IMR-90 (cell line): ENCODE data around the gene SWAP70. TPM values are rescaled to one million over a fixed set of nuclear protein-coding genes. Genes with fewer than 3 reads are reported as not detected.

Experiments used
- ATAC-seq: fragments of 200-7000 bp; cut with Tn5 transposase; 2 replicates; pipeline ENCODE4 v1.9.1; 2020; ENCODE audit warnings: low read depth, mild to moderate bottlenecking, moderate library complexity
- BruUV-seq: library from RNA; stranded (reverse); fragments of 400-500 nt; replicated peaks from 2 replicates; lab custom pipeline; 2021; lab: Mats Ljungman, UMichigan
- CTCF ChIA-PET: fragments of 300-600 bp; formaldehyde crosslinking; extraction: SDS; loops from one replicate; lab custom pipeline; 2021; ENCODE audit warnings: antibody characterized with exemption; lab: Yijun Ruan, JAX
- POLR2A ChIA-PET: fragments of 300-600 bp; sonication (Branson Sonifier 250); formaldehyde crosslinking; loops from one replicate; lab custom pipeline; 2022; ENCODE audit warnings: antibody characterized with exemption; ENCODE audit not compliant: unreplicated experiment; lab: Charles Lee
- DNase-seq: peaks from one replicate; pipeline ENCODE4 v3.0.0; 2013
- H2AFZ ChIP-seq: replicated peaks from 2 replicates; pipeline ENCODE3; 2013; ENCODE audit warnings: low read length, mild to moderate bottlenecking; ENCODE audit not compliant: poor library complexity
- H2AK5ac ChIP-seq: 2 replicates; pipeline ENCODE4 v1.6.1; 2013; ENCODE audit warnings: low read depth, low read length, inconsistent platforms
- H2AK9ac ChIP-seq: replicated peaks from 2 replicates; pipeline ENCODE3; 2013; ENCODE audit warnings: mild to moderate bottlenecking, low read depth, low read length, moderate library complexity; ENCODE audit not compliant: poor library complexity
- H2BK120ac ChIP-seq: 2 replicates; pipeline ENCODE4 v1.6.1; 2013; ENCODE audit warnings: low read depth, low read length, inconsistent platforms
- H2BK15ac ChIP-seq: 3 replicates; pipeline ENCODE4 v1.6.1; 2013; ENCODE audit warnings: low read depth, low read length, inconsistent platforms
- H2BK20ac ChIP-seq: 2 replicates; pipeline ENCODE4 v1.6.1; 2013; ENCODE audit warnings: low read depth, mild to moderate bottlenecking, inconsistent platforms, low read length, moderate library complexity
- H2BK5ac ChIP-seq: 2 replicates; pipeline ENCODE4 v1.6.1; 2013; ENCODE audit warnings: mild to moderate bottlenecking, low read depth, low read length, inconsistent platforms; ENCODE audit not compliant: poor library complexity, severe bottlenecking
- H3K14ac ChIP-seq: replicated peaks from 2 replicates; pipeline ENCODE4 v1.6.1; 2013; ENCODE audit warnings: low read depth, low read length, inconsistent platforms
- H3K18ac ChIP-seq: 2 replicates; pipeline ENCODE4 v1.6.1; 2013; ENCODE audit warnings: low read depth, low read length, control low read depth
- H3K23ac ChIP-seq: 2 replicates; pipeline ENCODE4 v1.6.1; 2013; ENCODE audit warnings: low read depth, low read length, inconsistent platforms
- H3K27ac ChIP-seq: 2 replicates; pipeline ENCODE4 v1.5.1; 2013; ENCODE audit warnings: mild to moderate bottlenecking, control low read depth, low read length; ENCODE audit not compliant: insufficient read depth
- H3K27me3 ChIP-seq: 2 replicates; pipeline ENCODE4 v1.6.1; 2013; ENCODE audit warnings: low read length; ENCODE audit not compliant: control insufficient read depth, insufficient read depth
- H3K36me3 ChIP-seq: 2 replicates; pipeline ENCODE4 v1.6.1; 2013; ENCODE audit warnings: low read length, mixed read lengths; ENCODE audit not compliant: control insufficient read depth, insufficient read depth
- H3K4ac ChIP-seq: 2 replicates; pipeline ENCODE4 v1.6.1; 2013; ENCODE audit warnings: low read depth, low read length, inconsistent platforms
- H3K4me1 ChIP-seq: 2 replicates; pipeline ENCODE4 v1.6.1; 2013; ENCODE audit warnings: low read length, mixed read lengths; ENCODE audit not compliant: control insufficient read depth, insufficient read depth
- H3K4me2 ChIP-seq: 2 replicates; pipeline ENCODE4 v1.6.1; 2013; ENCODE audit warnings: low read depth, mild to moderate bottlenecking, control low read depth, low read length, moderate library complexity
- H3K4me3 ChIP-seq: 2 replicates; pipeline ENCODE4 v1.5.1; 2013; ENCODE audit warnings: low read depth, mild to moderate bottlenecking, control low read depth, low read length, moderate library complexity; ENCODE audit not compliant: insufficient read depth
- H3K56ac ChIP-seq: 2 replicates; pipeline ENCODE4 v1.6.1; 2013; ENCODE audit warnings: low read length, inconsistent platforms; ENCODE audit not compliant: insufficient read depth; ENCODE audit errors: extremely low read depth
- H3K79me1 ChIP-seq, 2 experiments: 2 replicates each; pipeline ENCODE4 v1.6.1; 2013; ENCODE audit warnings: low read length in 2 of 2, inconsistent platforms in 1 of 2, low read depth in 1 of 2
- H3K9ac ChIP-seq: 2 replicates; pipeline ENCODE4 v1.6.1; 2013; ENCODE audit warnings: low read depth, low read length, control low read depth
- H3K9me1 ChIP-seq: 2 replicates; pipeline ENCODE4 v1.6.1; 2013; ENCODE audit warnings: low read length, inconsistent platforms; ENCODE audit not compliant: insufficient read depth
- H3K9me3 ChIP-seq: 2 replicates; pipeline ENCODE4 v1.6.1; 2013; ENCODE audit warnings: low read length; ENCODE audit not compliant: control insufficient read depth, insufficient read depth
- H4K20me1 ChIP-seq: 2 replicates; pipeline ENCODE4 v1.6.1; 2013; ENCODE audit warnings: low read length, inconsistent platforms; ENCODE audit not compliant: insufficient read depth
- H4K5ac ChIP-seq: 2 replicates; pipeline ENCODE4 v1.6.1; 2013; ENCODE audit warnings: mild to moderate bottlenecking, low read depth, low read length, control low read depth
- H4K8ac ChIP-seq, 2 experiments: 2 replicates each; pipeline ENCODE4 v1.6.1; 2013; ENCODE audit warnings: low read depth in 2 of 2, low read length in 2 of 2, control low read depth in 1 of 2, inconsistent platforms in 1 of 2
- H4K91ac ChIP-seq: 2 replicates; pipeline ENCODE4 v1.6.1; 2013; ENCODE audit warnings: low read depth, low read length, inconsistent platforms; ENCODE audit not compliant: insufficient read depth
- CHD1 ChIP-seq: IDR thresholded peaks from 2 replicates; pipeline ENCODE4 v1.6.1; 2012; ENCODE audit warnings: low read depth, low read length, improper control_type of control experiment
- RAD21 ChIP-seq: IDR thresholded peaks from 2 replicates; pipeline ENCODE4 v1.6.1; 2012; ENCODE audit warnings: low read length, improper control_type of control experiment
- USF2 ChIP-seq: fragments of 150-350 bp; IDR thresholded peaks from 2 replicates; pipeline ENCODE4 v1.6.1; 2017; ENCODE audit warnings: mild to moderate bottlenecking, antibody characterized with exemption, low read length, low read depth
- WGBS, 2 experiments: methylation state at CpG; one replicate each; pipeline versions ENCODE4 v1.1.5 to v1.1.7; 2013; ENCODE audit warnings: missing lambda C conversion rate in 2 of 2; ENCODE audit not compliant: insufficient read length in 1 of 2; ENCODE audit errors: extremely low coverage in 2 of 2; 5-methylcytosine and 5-hydroxymethylcytosine counted together
- dilution Hi-C: fragments of 300-500 bp; cut with HindIII; formaldehyde crosslinking; loops from one replicate; pipeline ENCODE4 v1.14.3; 2018; ENCODE audit warnings: low sequenced_read_pairs; ENCODE audit not compliant: unreplicated experiment
- in situ Hi-C: fragments of 300-500 bp; cut with MboI; formaldehyde crosslinking; loops from 3 replicates; pipeline ENCODE4 v1.14.3; 2019; ENCODE audit warnings: low sequenced_read_pairs, inconsistent platforms, mixed read lengths
- intact Hi-C: fragments of 100-400 bp; cut with micrococcal nuclease; formaldehyde crosslinking; loops from 2 replicates; pipeline ENCODE4 v1.10.0; 2022
- polyA plus RNA-seq, 3 experiments: library from polyadenylated mRNA; depleted of rRNA; stranded (reverse); fragments of >200 nt; gene quantifications; 2 replicates each; pipeline ENCODE4 v1.2.3, GENCODE V29; 2012; ENCODE audit warnings: low replicate concordance in 1 of 3
- total RNA-seq: library from RNA; depleted of rRNA; stranded (reverse); fragments of >200 nt; gene quantifications from 2 replicates; pipeline ENCODE4 v1.2.3, GENCODE V29; 2012

Gene SWAP70
- total and polyA plus RNA-seq, 2 of the 4 experiments (the other 2 are of a cell fraction): 15.5 to 19.9 TPM

GRCh38 chr11:9775398-9775779 is 111.5 kb downstream of the SWAP70 start:
- peak overlapping the region; percentile 99 for H2BK120ac ChIP-seq
- H4K20me1 ChIP-seq: no peaks in the 10 kb centered on the region
- no peak for TF ChIP-seq CHD1
- TF ChIP-seq RAD21: no peak
- TF ChIP-seq USF2: no peak
- no peaks in the 10 kb centered on the region for H3K9me3 ChIP-seq
- H3K23ac ChIP-seq: peak overlapping the region; percentile 91
- H3K14ac ChIP-seq: peak overlapping the region; percentile 97
- H3K18ac ChIP-seq: peak overlapping the region; percentile 96
- peak overlapping the region; percentile 98 for H4K91ac ChIP-seq
- POLR2A ChIA-PET: interaction anchor here (0.7 to 0.9 kb wide), 2 partner anchors 16 to 531 kb away, joined by 3 read pairs; no protein-coding TSS in a partner anchor
- H2AK9ac ChIP-seq: peak overlapping the region; percentile 94
- intact Hi-C loops: no loop called here
- H3K56ac ChIP-seq: peak overlapping the region; percentile 65
- in situ Hi-C loops: no loop called here
- peak overlapping the region; percentile 46 to 91 for H4K8ac ChIP-seq
- peak overlapping the region; percentile 99 for H3K4ac ChIP-seq
- peak overlapping the region; percentile 35; the same call in 1 of the 2 replicates for H3K4me2 ChIP-seq
- no peak overlapping the region for H2AFZ ChIP-seq
- CTCF ChIA-PET: no interaction called here
- H3K9me1 ChIP-seq: peaks cover 20% of the 10 kb centered on the region
- no peak for DNase-seq
- H2AK5ac ChIP-seq: peak overlapping the region; percentile 98
- H3K36me3 ChIP-seq: peaks cover 15% of the 10 kb centered on the region
- ATAC-seq: peak; percentile 12; the same call in 1 of the 2 replicates
- peak overlapping the region; percentile 99 for H2BK20ac ChIP-seq
- no TSS peak for BruUV-seq
- peaks cover 9 to 50% of the 10 kb centered on the region in 2 experiments for H3K79me1 ChIP-seq
- H3K4me3 ChIP-seq: no peak overlapping the region; the same call in 1 of the 2 replicates
- dilution Hi-C loops: no loop called here
- H2BK5ac ChIP-seq: peak overlapping the region; percentile 96
- H3K4me1 ChIP-seq: peaks cover 25% of the 10 kb centered on the region
- H2BK15ac ChIP-seq: peak overlapping the region; percentile 99; the same call in 2 of the 3 replicates
- H4K5ac ChIP-seq: peak overlapping the region; percentile 88
- peak overlapping the region; percentile 89 for H3K27ac ChIP-seq
- WGBS, 2 experiments: no CpG with 5 or more reads among the region's 2 CpGs
- no peaks in the 10 kb centered on the region for H3K27me3 ChIP-seq
- peak overlapping the region; percentile 58; the same call in 1 of the 2 replicates for H3K9ac ChIP-seq
